ENCODE results near the gene MIPOL1.

GRCh38 chr14:37153005-37153404 lies 44.7 kb upstream of the MIPOL1 start:
- TF ChIP-seq CTCF (IDR thresholded peaks at IDR 0.05): no peak
- no peak for TF ChIP-seq POLR2A (IDR thresholded peaks at IDR 0.05)
